H1 (cell line): Measurements from ENCODE around the gene KATNIP. TPM values are rescaled to one million over a fixed set of nuclear protein-coding genes. Genes with fewer than 3 reads are reported as not detected.

Experiments used
- CTCF ChIA-PET: fragments of 300-600 bp; sonication (Branson Sonifier 250); formaldehyde crosslinking; loops from one replicate; lab custom pipeline; 2021; ENCODE audit not compliant: partially characterized antibody; lab: Charles Lee
- POLR2A ChIA-PET: fragments of 300-600 bp; sonication (Branson Sonifier 250); formaldehyde crosslinking; loops from one replicate; lab custom pipeline; 2021; ENCODE audit warnings: inconsistent platforms; ENCODE audit not compliant: partially characterized antibody; lab: Charles Lee
- DNase-seq, 2 experiments: peaks; one replicate each; pipeline versions ENCODE4 v3.0.0 to v3.0.0-alpha.2; 2010 to 2022; ENCODE audit warnings: low spot score in 2 of 2, low read depth in 1 of 2, mixed read lengths in 1 of 2
- FAIRE-seq: peaks from 2 replicates; lab custom pipeline; 2011; peaks lifted over from hg19 to GRCh38; lab: Jason Lieb, UNC
- H2AFZ ChIP-seq: 2 replicates; pipeline ENCODE4 v1.8.1; 2012; ENCODE audit warnings: low read length, inconsistent platforms
- H2AK5ac ChIP-seq: 2 replicates; pipeline ENCODE4 v1.6.1; 2013; ENCODE audit warnings: low read depth, low read length
- H2BK120ac ChIP-seq: replicated peaks from 2 replicates; pipeline ENCODE3; 2013; ENCODE audit warnings: low read depth, low read length, inconsistent platforms
- H2BK12ac ChIP-seq: 2 replicates; pipeline ENCODE4 v1.6.1; 2013; ENCODE audit warnings: low read depth, low read length
- H2BK15ac ChIP-seq: 2 replicates; pipeline ENCODE4 v1.6.1; 2013; ENCODE audit warnings: low read length
- H2BK20ac ChIP-seq: 2 replicates; pipeline ENCODE4 v1.6.1; 2013; ENCODE audit warnings: low read length
- H2BK5ac ChIP-seq: 2 replicates; pipeline ENCODE4 v1.6.1; 2013; ENCODE audit warnings: low read depth, low read length
- H3K14ac ChIP-seq: 2 replicates; pipeline ENCODE4 v1.6.1; 2013; ENCODE audit warnings: inconsistent platforms; ENCODE audit not compliant: insufficient read length
- H3K18ac ChIP-seq: 2 replicates; pipeline ENCODE4 v1.6.1; 2013; ENCODE audit warnings: low read length; ENCODE audit errors: extremely low read depth
- H3K23ac ChIP-seq: 2 replicates; pipeline ENCODE4 v1.6.1; 2013; ENCODE audit warnings: inconsistent platforms; ENCODE audit not compliant: insufficient read length
- H3K23me2 ChIP-seq: 2 replicates; pipeline ENCODE4 v1.6.1; 2013; ENCODE audit warnings: low read depth, low read length
- H3K27ac ChIP-seq: 2 replicates; pipeline ENCODE4 v1.6.1; 2011; ENCODE audit warnings: low read depth, low read length, inconsistent platforms
- H3K27me3 ChIP-seq, 4 experiments: replicated peaks in 1 of 4; 1 replicate in 1 of 4; 2 replicates in 3 of 4; pipeline versions ENCODE4 v1.6.1 to v1.8.1; 2011 to 2013; ENCODE audit warnings: low read length in 3 of 4, mild to moderate bottlenecking in 3 of 4, inconsistent platforms in 2 of 4, mixed read lengths in 2 of 4, moderate library complexity in 1 of 4; ENCODE audit not compliant: control insufficient read depth in 3 of 4, insufficient read depth in 3 of 4; ENCODE audit errors: extremely low read depth in 1 of 4
- H3K36me3 ChIP-seq, 4 experiments: 2 replicates each; pipeline versions ENCODE4 v1.6.1 to v1.8.1; 2011 to 2013; ENCODE audit warnings: mild to moderate bottlenecking in 4 of 4, low read length in 3 of 4, moderate library complexity in 2 of 4, control low read depth in 1 of 4, inconsistent platforms in 1 of 4; ENCODE audit not compliant: insufficient read depth in 4 of 4, control insufficient read depth in 2 of 4
- H3K4ac ChIP-seq: replicated peaks from 2 replicates; pipeline ENCODE3; 2013; ENCODE audit warnings: low read length, low read depth, mixed read lengths, inconsistent platforms; ENCODE audit not compliant: insufficient read length
- H3K4me1 ChIP-seq, 4 experiments: replicated peaks in 1 of 4; 1 replicate in 1 of 4; 2 replicates in 3 of 4; pipeline versions ENCODE4 v1.6.1 to v1.8.1; 2011 to 2013; ENCODE audit warnings: low read length in 3 of 4, inconsistent platforms in 2 of 4, mixed read lengths in 1 of 4; ENCODE audit not compliant: insufficient read depth in 4 of 4, control insufficient read depth in 3 of 4
- H3K4me2 ChIP-seq, 2 experiments: 2 replicates each; pipeline versions ENCODE4 v1.6.1 to v1.8.1; 2011 to 2013; ENCODE audit warnings: low read depth in 2 of 2, low read length in 2 of 2, control low read depth in 1 of 2, inconsistent platforms in 1 of 2, mild to moderate bottlenecking in 1 of 2; ENCODE audit not compliant: insufficient read depth in 1 of 2
- H3K4me3 ChIP-seq, 4 experiments: fragments of 200-600, 300-600 bp in 1 of 4; sonication (generic), shearing (Covaris generic), sonication (Bioruptor Twin) in 1 of 4; 2 replicates each; pipeline versions ENCODE4 v1.5.1 to v1.8.1; 2011 to 2016; ENCODE audit warnings: low read length in 4 of 4, low read depth in 3 of 4, control low read depth in 2 of 4, inconsistent platforms in 2 of 4, mild to moderate bottlenecking in 2 of 4, mixed read lengths in 1 of 4, moderate library complexity in 1 of 4; ENCODE audit not compliant: insufficient read depth in 2 of 4; ENCODE audit errors: extremely low read depth in 1 of 4
- H3K56ac ChIP-seq: replicated peaks from 2 replicates; pipeline ENCODE3; 2013; ENCODE audit warnings: low read depth, mild to moderate bottlenecking, mixed read lengths, low read length, inconsistent platforms; ENCODE audit not compliant: insufficient read length
- H3K79me1 ChIP-seq: 2 replicates; pipeline ENCODE4 v1.6.1; 2013; ENCODE audit warnings: low read depth, low read length, control low read depth
- H3K79me2 ChIP-seq, 2 experiments: 2 replicates each; pipeline versions ENCODE4 v1.6.1 to v1.8.1; 2012 to 2013; ENCODE audit warnings: low read length in 2 of 2, mild to moderate bottlenecking in 2 of 2, inconsistent platforms in 1 of 2; ENCODE audit not compliant: insufficient read depth in 2 of 2, control insufficient read depth in 1 of 2
- H3K9ac ChIP-seq, 4 experiments: replicated peaks in 1 of 4; 1 replicate in 1 of 4; 2 replicates in 3 of 4; pipeline versions ENCODE4 v1.6.1 to v1.8.1; 2011 to 2013; ENCODE audit warnings: low read depth in 3 of 4, low read length in 3 of 4, control low read depth in 2 of 4, mild to moderate bottlenecking in 2 of 4, moderate library complexity in 2 of 4, inconsistent platforms in 1 of 4; ENCODE audit errors: extremely low read depth in 1 of 4
- H3K9me3 ChIP-seq, 2 experiments: 2 replicates each; pipeline versions ENCODE4 v1.6.1 to v1.8.1; 2012 to 2013; ENCODE audit warnings: mild to moderate bottlenecking in 2 of 2, moderate library complexity in 2 of 2, control low read depth in 1 of 2, inconsistent platforms in 1 of 2, low read depth in 1 of 2, low read length in 1 of 2, mixed read lengths in 1 of 2; ENCODE audit not compliant: insufficient read depth in 2 of 2
- H4K20me1 ChIP-seq, 2 experiments: replicated peaks in 1 of 2; 2 replicates each; pipeline versions ENCODE3 to v1.8.1; 2011 to 2013; ENCODE audit warnings: inconsistent platforms in 2 of 2, low read length in 2 of 2, mild to moderate bottlenecking in 1 of 2; ENCODE audit not compliant: insufficient read depth in 2 of 2, control insufficient read depth in 1 of 2
- H4K5ac ChIP-seq: 2 replicates; pipeline ENCODE4 v1.6.1; 2013; ENCODE audit warnings: low read length, low read depth, mixed read lengths, inconsistent platforms; ENCODE audit not compliant: insufficient read length
- H4K8ac ChIP-seq: 2 replicates; pipeline ENCODE4 v1.8.0; 2013; ENCODE audit warnings: mild to moderate bottlenecking, moderate library complexity, low read length, inconsistent platforms; ENCODE audit not compliant: insufficient read depth; ENCODE audit errors: extremely low read depth
- H4K91ac ChIP-seq: replicated peaks from 2 replicates; pipeline ENCODE3; 2013; ENCODE audit warnings: low read length, mixed read lengths, inconsistent platforms; ENCODE audit not compliant: insufficient read length
- HDAC6 ChIP-seq: IDR thresholded peaks from one replicate; pipeline ENCODE4 v1.7.1; 2012; ENCODE audit warnings: low read depth, mild to moderate bottlenecking, inconsistent platforms, low read length, moderate library complexity
- SRF ChIP-seq: IDR thresholded peaks from 2 replicates; pipeline ENCODE4 v1.6.1; 2011; ENCODE audit warnings: mild to moderate bottlenecking, low read depth, low read length, moderate library complexity
- YY1 ChIP-seq: IDR thresholded peaks from 2 replicates; pipeline ENCODE4 v1.6.1; 2011; ENCODE audit warnings: low read depth, mild to moderate bottlenecking, low read length
- WGBS, 2 experiments: shearing (Covaris generic) in 1 of 2; methylation state at CpG; one replicate each; pipeline versions ENCODE4 v1.1.6 to v1.1.7; 2013 to 2015; ENCODE audit warnings: low lambda C conversion rate in 2 of 2, mixed read lengths in 2 of 2, inconsistent platforms in 1 of 2, low coverage in 1 of 2, missing lambda C conversion rate in 1 of 2; ENCODE audit not compliant: insufficient replicate concordance in 2 of 2, insufficient coverage in 1 of 2, insufficient read length in 1 of 2; ENCODE audit errors: extremely low coverage in 1 of 2, missing lambda C conversion rate in 1 of 2; 5-methylcytosine and 5-hydroxymethylcytosine counted together
- polyA plus RNA-seq, 7 experiments: library from polyadenylated mRNA; depleted of rRNA in 3 of 7; stranded (reverse) in 5 of 7; unstranded in 2 of 7; fragments of >200 nt in 5 of 7; fragments of 200-250 nt in 2 of 7; gene quantifications; 1 replicate in 5 of 7; 2 replicates in 1 of 7; 4 replicates in 1 of 7; pipeline versions ENCODE4 v1.2.1 to v1.2.3, GENCODE V29; 2011 to 2013; ENCODE audit warnings: missing spikeins in 2 of 7, mixed read lengths in 2 of 7
- total RNA-seq: library from RNA; stranded (reverse); fragmentation: NEBNext Ultra II Directional; extraction: Animal tissue kit (Norgen Biotek cat#: 25700); gene quantifications from 2 replicates; pipeline ENCODE4 v1.2.1, GENCODE V29; 2021

KATNIP gene
- total and polyA plus RNA-seq, 2 of the 8 experiments (the other 6 are each of a cell fraction or from before 2014, with no cell fraction given), result 7.9 to 20.0 TPM

DNA sequence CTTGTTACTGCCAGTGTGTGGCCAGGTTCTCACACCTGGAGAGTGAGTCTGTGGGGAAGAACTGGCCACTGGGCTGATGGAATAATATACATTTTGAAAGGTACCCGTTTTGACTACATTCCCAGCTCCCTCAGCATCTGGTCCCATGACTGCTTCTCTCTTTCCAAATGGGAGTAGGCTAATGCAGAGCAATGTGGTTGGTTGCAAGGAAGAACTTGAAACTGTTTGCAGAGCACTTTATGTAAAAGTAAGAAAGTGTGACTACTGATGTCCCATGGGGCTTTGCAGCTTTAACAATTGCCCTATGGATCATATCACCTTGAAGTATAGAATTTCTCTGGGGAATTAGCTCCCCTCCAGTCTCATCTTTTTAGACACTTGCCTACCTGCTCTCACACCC lies 9.0 kb downstream of the KATNIP start:
- peaks cover 3% of the 10 kb centered on the region; the same call in 1 of the 2 replicates for H3K79me1 ChIP-seq

More for the DNA sequence above, 9.0 kb downstream of the KATNIP start:
- no peaks in the 10 kb centered on the region for H3K4me1 ChIP-seq
- H3K4me3 ChIP-seq, result no peak overlapping the region
- FAIRE-seq (no peak), DNase-seq (no peak)
- ChIA-PET CTCF (interaction anchor here (0.9 kb wide), 1 partner anchor 81 kb away, joined by 3 read pairs; no protein-coding TSS in a partner anchor), POLR2A (no interaction called here)
- no peak overlapping the region for H2BK15ac ChIP-seq
- no peaks in the 10 kb centered on the region for H3K79me2 ChIP-seq
- no peak for TF ChIP-seq YY1
- TF ChIP-seq HDAC6, result no peak
- TF ChIP-seq SRF, result no peak
- 86% methylated on average over 1 of the region's 1 CpG; no CpG with 5 or more reads in 1 of the 2 experiments for WGBS, 2 experiments
- H4K5ac ChIP-seq, result no peak overlapping the region
- H3K9me3 ChIP-seq, result no peaks in the 10 kb centered on the region
- no peaks in the 10 kb centered on the region for H3K36me3 ChIP-seq
- H4K91ac ChIP-seq, result no peak overlapping the region
- no peak overlapping the region for H3K27ac ChIP-seq
- no peak overlapping the region for H4K8ac ChIP-seq
- no peak overlapping the region for H3K4me2 ChIP-seq
- H2BK5ac ChIP-seq, result no peak overlapping the region
- H2BK20ac ChIP-seq, result no peak overlapping the region
- no peak overlapping the region for H3K9ac ChIP-seq
- no peak overlapping the region for H2AFZ ChIP-seq
- H3K14ac ChIP-seq, result no peak overlapping the region
- H2BK12ac ChIP-seq, result no peak overlapping the region
- no peak overlapping the region for H2AK5ac ChIP-seq
- H3K27me3 ChIP-seq, result no peaks in the 10 kb centered on the region
- H3K4ac ChIP-seq, result no peak overlapping the region
- no peak overlapping the region for H3K23ac ChIP-seq
- H4K20me1 ChIP-seq, result peaks cover 0 to 5% of the 10 kb centered on the region in 2 experiments
- H2BK120ac ChIP-seq, result no peak overlapping the region
- H3K18ac ChIP-seq, result no peak overlapping the region
- H3K23me2 ChIP-seq, result no peaks in the 10 kb centered on the region
- H3K56ac ChIP-seq, result no peak overlapping the region
